ENCODE measurements around the gene ST6GALNAC4.

The ST6GALNAC4 gene

GRCh38 chr9:127960410-127961154 lies 43.7 kb upstream of the ST6GALNAC4 start:
- H3K27me3 ChIP-seq (ENCODE audit: low read depth, low read length) = no peaks in the 10 kb centered on the region
- no peaks in the 10 kb centered on the region for H3K36me3 ChIP-seq (replicated peaks; ENCODE audit: low read depth, low read length)
- no peak overlapping the region for H3K4me3 ChIP-seq (ENCODE audit: low read length)
- H3K79me2 ChIP-seq (ENCODE audit: low read length) = peaks cover 13% of the 10 kb centered on the region; the same call in 1 of the 2 replicates
- no peak overlapping the region for H3K27ac ChIP-seq (ENCODE audit: low read length)
- peaks cover 33% of the 10 kb centered on the region for H3K4me1 ChIP-seq (ENCODE audit: low read length)
- no peak overlapping the region for H2AFZ ChIP-seq (ENCODE audit: low read depth, low read length)
- no peak overlapping the region for H3K9ac ChIP-seq (ENCODE audit: low read length)
- no peak overlapping the region for H3K4me2 ChIP-seq (ENCODE audit: low read length)
- TF ChIP-seq CTCF (IDR thresholded peaks at IDR 0.05; ENCODE audit: low read depth, low read length) (no peak), EZH2phosphoT487 (IDR thresholded peaks at IDR 0.05; ENCODE audit: low read depth) (no peak)
- H4K20me1 ChIP-seq (ENCODE audit: insufficient read depth, low read length) = peaks cover 8% of the 10 kb centered on the region; the same call in 1 of the 2 replicates
- no peaks in the 10 kb centered on the region for H3K9me3 ChIP-seq (ENCODE audit: insufficient read depth, low read length)

DNA sequence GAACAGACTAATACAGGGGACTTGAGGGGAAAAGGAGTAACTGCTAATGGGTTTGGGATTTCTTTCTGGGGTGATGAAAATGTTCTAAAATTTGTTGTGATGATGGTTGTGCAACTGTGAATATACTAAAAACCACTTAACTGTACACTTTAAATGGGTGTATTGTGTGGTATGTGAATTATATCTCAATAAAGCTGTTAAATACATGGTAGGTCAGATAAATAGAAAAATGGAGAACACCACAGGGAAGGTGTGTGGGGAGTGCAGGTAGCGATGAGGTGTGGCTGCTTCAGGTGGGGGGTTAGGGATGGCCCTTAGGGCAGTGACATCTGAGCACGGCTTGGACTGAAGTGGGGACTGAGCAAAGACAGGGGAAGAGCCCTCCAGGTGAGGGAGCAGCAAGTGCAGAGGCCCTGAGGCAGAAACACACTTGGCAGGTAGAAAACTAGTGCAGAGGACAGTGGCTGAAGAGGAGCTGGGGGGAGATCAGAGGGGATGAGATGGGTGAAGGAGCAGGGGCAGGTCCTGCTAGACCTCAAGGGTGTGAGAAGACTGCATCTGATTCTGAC lies 43.1 kb upstream of the ST6GALNAC4 start:
- Histone ChIP-seq H3K9ac (ENCODE audit: low read length) (no peak overlapping the region), H3K4me2 (ENCODE audit: low read length) (no peak overlapping the region), H3K4me3 (ENCODE audit: low read length) (no peak overlapping the region), H3K9me3 (ENCODE audit: insufficient read depth, low read length) (no peaks in the 10 kb centered on the region), H3K79me2 (ENCODE audit: low read length) (peaks cover 13% of the 10 kb centered on the region; the same call in 1 of the 2 replicates), H3K27me3 (ENCODE audit: low read depth, low read length) (no peaks in the 10 kb centered on the region), H2AFZ (ENCODE audit: low read depth, low read length) (no peak overlapping the region), H3K36me3 (replicated peaks; ENCODE audit: low read depth, low read length) (no peaks in the 10 kb centered on the region), H3K4me1 (ENCODE audit: low read length) (peaks cover 33% of the 10 kb centered on the region), H4K20me1 (ENCODE audit: insufficient read depth, low read length) (peaks cover 13% of the 10 kb centered on the region; the same call in 1 of the 2 replicates), H3K27ac (ENCODE audit: low read length) (no peak overlapping the region)
- no peak for TF ChIP-seq CTCF (IDR thresholded peaks at IDR 0.05; ENCODE audit: low read depth, low read length)
- TF ChIP-seq EZH2phosphoT487 (IDR thresholded peaks at IDR 0.05; ENCODE audit: low read depth) = no peak

DNA sequence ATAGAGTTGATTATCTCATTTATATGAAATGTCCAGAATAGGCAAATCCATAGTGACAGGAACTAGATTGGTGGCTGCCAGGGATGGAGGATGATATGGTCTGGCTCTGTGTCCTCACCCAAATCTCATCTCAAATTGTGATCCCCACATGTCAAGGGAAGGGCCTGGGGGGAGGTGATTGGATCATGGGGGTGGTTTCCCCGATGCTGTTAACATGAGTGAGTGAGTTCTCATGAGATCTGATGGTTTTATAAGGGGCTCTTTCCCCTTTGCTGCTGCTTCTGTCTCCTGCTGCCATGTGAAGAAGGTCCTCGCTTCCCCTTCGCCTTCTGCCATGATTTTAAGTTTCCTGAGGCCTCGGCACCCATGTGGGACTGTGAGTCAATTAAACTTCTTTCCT lies 42.6 kb upstream of the ST6GALNAC4 start:
- Histone ChIP-seq H3K9ac (ENCODE audit: low read length) (no peak overlapping the region), H3K4me1 (ENCODE audit: low read length) (peaks cover 34% of the 10 kb centered on the region), H3K4me3 (ENCODE audit: low read length) (no peak overlapping the region), H3K9me3 (ENCODE audit: insufficient read depth, low read length) (no peaks in the 10 kb centered on the region), H2AFZ (ENCODE audit: low read depth, low read length) (no peak overlapping the region), H3K27me3 (ENCODE audit: low read depth, low read length) (no peaks in the 10 kb centered on the region), H3K79me2 (ENCODE audit: low read length) (peaks cover 10% of the 10 kb centered on the region; the same call in 1 of the 2 replicates), H3K27ac (ENCODE audit: low read length) (no peak overlapping the region), H4K20me1 (ENCODE audit: insufficient read depth, low read length) (peaks cover 18% of the 10 kb centered on the region; the same call in 1 of the 2 replicates), H3K36me3 (replicated peaks; ENCODE audit: low read depth, low read length) (no peaks in the 10 kb centered on the region), H3K4me2 (ENCODE audit: low read length) (no peak overlapping the region)
- TF ChIP-seq CTCF (IDR thresholded peaks at IDR 0.05; ENCODE audit: low read depth, low read length) (no peak), EZH2phosphoT487 (IDR thresholded peaks at IDR 0.05; ENCODE audit: low read depth) (no peak)

DNA sequence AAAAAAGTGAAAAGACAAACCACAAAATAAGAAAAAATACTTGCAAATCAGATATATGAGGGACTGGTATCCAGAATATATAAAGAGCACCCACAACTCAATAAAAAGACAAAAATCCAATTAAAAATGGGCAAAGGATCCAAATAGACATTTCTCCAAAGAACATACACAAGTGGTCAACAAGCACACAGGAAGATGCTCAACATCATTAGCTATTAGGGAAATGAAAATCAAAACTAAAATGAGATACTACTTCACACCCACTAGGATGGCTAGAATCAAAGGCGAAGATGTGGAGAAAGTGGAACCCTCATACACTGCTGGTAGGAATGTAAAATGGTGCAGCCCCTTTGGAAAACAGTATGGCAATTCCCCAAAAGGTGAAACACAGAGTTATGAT lies 41.9 kb upstream of the ST6GALNAC4 start:
- no peaks in the 10 kb centered on the region for H3K36me3 ChIP-seq (replicated peaks; ENCODE audit: low read depth, low read length)
- H3K4me2 ChIP-seq (ENCODE audit: low read length) = no peak overlapping the region
- H2AFZ ChIP-seq (ENCODE audit: low read depth, low read length) = no peak overlapping the region
- peaks cover 4% of the 10 kb centered on the region; the same call in 1 of the 2 replicates for H3K79me2 ChIP-seq (ENCODE audit: low read length)
- no peaks in the 10 kb centered on the region for H3K27me3 ChIP-seq (ENCODE audit: low read depth, low read length)
- peaks cover 34% of the 10 kb centered on the region for H3K4me1 ChIP-seq (ENCODE audit: low read length)
- peaks cover 25% of the 10 kb centered on the region; the same call in 1 of the 2 replicates for H4K20me1 ChIP-seq (ENCODE audit: insufficient read depth, low read length)
- TF ChIP-seq CTCF (IDR thresholded peaks at IDR 0.05; ENCODE audit: low read depth, low read length) (no peak), EZH2phosphoT487 (IDR thresholded peaks at IDR 0.05; ENCODE audit: low read depth) (no peak)
- no peak overlapping the region for H3K9ac ChIP-seq (ENCODE audit: low read length)
- no peaks in the 10 kb centered on the region for H3K9me3 ChIP-seq (ENCODE audit: insufficient read depth, low read length)
- no peak overlapping the region for H3K4me3 ChIP-seq (ENCODE audit: low read length)
- H3K27ac ChIP-seq (ENCODE audit: low read length) = no peak overlapping the region
